HL-60 (cell line): ENCODE data around the gene OR10H2.

ENCODE experiments used
- DNase-seq, 2 experiments: peaks; one replicate each; pipeline ENCODE4 v3.0.0-alpha.2; 2010 to 2020; ENCODE audit warnings: low read depth in 1 of 2, low spot score in 1 of 2
- H3K27ac ChIP-seq: fragments of 250-450 bp; sonication (Bioruptor Pico); replicated peaks from 2 replicates; pipeline ENCODE4 v1.5.1; 2020; ENCODE audit warnings: mild to moderate bottlenecking, moderate library complexity
- H3K27me3 ChIP-seq: fragments of 250-450 bp; sonication (Bioruptor Pico); 2 replicates; pipeline ENCODE4 v1.5.1; 2021; ENCODE audit warnings: mild to moderate bottlenecking, moderate library complexity; ENCODE audit not compliant: insufficient read depth, poor library complexity, severe bottlenecking
- H3K4me3 ChIP-seq: replicated peaks from 2 replicates; pipeline ENCODE4 v1.5.1; 2011; ENCODE audit warnings: mild to moderate bottlenecking, control low read depth, low read length; ENCODE audit not compliant: insufficient read depth
- GABPA ChIP-seq: IDR thresholded peaks from 2 replicates; pipeline ENCODE4 v1.6.1; 2012; ENCODE audit warnings: low read depth
- POLR2AphosphoS5 ChIP-seq: IDR thresholded peaks from 2 replicates; pipeline ENCODE4 v1.6.1; 2012; ENCODE audit warnings: low read depth
- SPI1 ChIP-seq: IDR thresholded peaks from 2 replicates; pipeline ENCODE4 v1.6.1; 2012; ENCODE audit warnings: low read depth, mild to moderate bottlenecking, borderline replicate concordance
- TF ChIP-seq, protein P1 (sequence below): IDR thresholded peaks from one replicate; pipeline ENCODE4 v1.5.1; 2011; ENCODE audit warnings: low read length, control low read depth, inconsistent platforms; ENCODE audit not compliant: insufficient read depth
- TF ChIP-seq, protein P2 (sequence below): IDR thresholded peaks from 2 replicates; pipeline ENCODE4 v1.6.1; 2012; ENCODE audit warnings: low read depth; ENCODE audit not compliant: insufficient replicate concordance

Gene OR10H2

DNA sequence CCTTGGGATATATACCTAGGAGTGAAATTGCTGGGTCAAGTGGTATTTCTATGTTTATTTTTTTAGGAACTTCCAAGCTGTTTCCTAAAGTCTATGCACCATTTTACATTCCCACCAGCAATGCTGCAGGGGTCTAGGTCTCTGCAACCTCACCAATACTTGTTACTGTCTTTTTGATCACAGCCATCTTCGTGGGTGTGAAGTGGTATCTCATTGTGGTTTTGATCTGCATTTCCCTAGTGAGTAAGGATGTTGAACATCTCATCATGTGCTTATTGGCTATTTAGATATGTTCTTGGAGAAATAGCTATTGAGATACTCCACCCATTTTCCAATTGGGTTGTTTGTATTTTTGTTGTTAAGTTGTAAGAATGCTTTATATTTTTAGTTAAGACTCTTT is 2.7 kb downstream of the OR10H2 start:
- H3K27me3 ChIP-seq, result no peaks in the 10 kb centered on the region
- no peak for TF ChIP-seq GABPA
- no peak overlapping the region for H3K4me3 ChIP-seq
- DNase-seq, result no peak
- no peak overlapping the region for H3K27ac ChIP-seq

DNA sequence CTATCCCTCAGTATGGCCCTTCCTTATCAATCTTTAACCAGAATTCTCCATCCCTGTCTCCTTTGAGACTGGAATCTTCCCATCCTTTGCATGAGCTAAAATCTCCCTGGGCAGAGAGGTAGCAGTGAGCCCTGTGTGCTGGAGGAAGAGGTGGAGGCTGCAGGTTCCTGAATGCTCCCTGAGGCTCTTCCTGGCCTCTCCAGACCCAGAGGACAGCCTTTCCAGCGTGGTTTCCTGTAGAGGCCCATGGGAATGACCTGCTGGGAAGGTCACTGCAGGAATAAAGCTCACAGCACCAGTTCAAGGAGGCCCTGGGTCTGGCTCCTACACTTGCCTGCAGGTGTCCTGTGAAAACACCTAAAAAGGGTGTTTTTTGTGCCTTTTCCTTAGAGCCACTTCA is 4.6 kb downstream of the OR10H2 start:
- no peak for TF ChIP-seq SPI1
- TF ChIP-seq, protein P1, sequence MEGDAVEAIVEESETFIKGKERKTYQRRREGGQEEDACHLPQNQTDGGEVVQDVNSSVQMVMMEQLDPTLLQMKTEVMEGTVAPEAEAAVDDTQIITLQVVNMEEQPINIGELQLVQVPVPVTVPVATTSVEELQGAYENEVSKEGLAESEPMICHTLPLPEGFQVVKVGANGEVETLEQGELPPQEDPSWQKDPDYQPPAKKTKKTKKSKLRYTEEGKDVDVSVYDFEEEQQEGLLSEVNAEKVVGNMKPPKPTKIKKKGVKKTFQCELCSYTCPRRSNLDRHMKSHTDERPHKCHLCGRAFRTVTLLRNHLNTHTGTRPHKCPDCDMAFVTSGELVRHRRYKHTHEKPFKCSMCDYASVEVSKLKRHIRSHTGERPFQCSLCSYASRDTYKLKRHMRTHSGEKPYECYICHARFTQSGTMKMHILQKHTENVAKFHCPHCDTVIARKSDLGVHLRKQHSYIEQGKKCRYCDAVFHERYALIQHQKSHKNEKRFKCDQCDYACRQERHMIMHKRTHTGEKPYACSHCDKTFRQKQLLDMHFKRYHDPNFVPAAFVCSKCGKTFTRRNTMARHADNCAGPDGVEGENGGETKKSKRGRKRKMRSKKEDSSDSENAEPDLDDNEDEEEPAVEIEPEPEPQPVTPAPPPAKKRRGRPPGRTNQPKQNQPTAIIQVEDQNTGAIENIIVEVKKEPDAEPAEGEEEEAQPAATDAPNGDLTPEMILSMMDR, result no peak
- TF ChIP-seq, protein P2, sequence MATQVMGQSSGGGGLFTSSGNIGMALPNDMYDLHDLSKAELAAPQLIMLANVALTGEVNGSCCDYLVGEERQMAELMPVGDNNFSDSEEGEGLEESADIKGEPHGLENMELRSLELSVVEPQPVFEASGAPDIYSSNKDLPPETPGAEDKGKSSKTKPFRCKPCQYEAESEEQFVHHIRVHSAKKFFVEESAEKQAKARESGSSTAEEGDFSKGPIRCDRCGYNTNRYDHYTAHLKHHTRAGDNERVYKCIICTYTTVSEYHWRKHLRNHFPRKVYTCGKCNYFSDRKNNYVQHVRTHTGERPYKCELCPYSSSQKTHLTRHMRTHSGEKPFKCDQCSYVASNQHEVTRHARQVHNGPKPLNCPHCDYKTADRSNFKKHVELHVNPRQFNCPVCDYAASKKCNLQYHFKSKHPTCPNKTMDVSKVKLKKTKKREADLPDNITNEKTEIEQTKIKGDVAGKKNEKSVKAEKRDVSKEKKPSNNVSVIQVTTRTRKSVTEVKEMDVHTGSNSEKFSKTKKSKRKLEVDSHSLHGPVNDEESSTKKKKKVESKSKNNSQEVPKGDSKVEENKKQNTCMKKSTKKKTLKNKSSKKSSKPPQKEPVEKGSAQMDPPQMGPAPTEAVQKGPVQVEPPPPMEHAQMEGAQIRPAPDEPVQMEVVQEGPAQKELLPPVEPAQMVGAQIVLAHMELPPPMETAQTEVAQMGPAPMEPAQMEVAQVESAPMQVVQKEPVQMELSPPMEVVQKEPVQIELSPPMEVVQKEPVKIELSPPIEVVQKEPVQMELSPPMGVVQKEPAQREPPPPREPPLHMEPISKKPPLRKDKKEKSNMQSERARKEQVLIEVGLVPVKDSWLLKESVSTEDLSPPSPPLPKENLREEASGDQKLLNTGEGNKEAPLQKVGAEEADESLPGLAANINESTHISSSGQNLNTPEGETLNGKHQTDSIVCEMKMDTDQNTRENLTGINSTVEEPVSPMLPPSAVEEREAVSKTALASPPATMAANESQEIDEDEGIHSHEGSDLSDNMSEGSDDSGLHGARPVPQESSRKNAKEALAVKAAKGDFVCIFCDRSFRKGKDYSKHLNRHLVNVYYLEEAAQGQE, result no peak
- no peak for TF ChIP-seq GABPA
- TF ChIP-seq POLR2AphosphoS5, result no peak
- H3K4me3 ChIP-seq, result no peak overlapping the region
- H3K27ac ChIP-seq, result no peak overlapping the region
- no peak for DNase-seq
- no peaks in the 10 kb centered on the region for H3K27me3 ChIP-seq

DNA sequence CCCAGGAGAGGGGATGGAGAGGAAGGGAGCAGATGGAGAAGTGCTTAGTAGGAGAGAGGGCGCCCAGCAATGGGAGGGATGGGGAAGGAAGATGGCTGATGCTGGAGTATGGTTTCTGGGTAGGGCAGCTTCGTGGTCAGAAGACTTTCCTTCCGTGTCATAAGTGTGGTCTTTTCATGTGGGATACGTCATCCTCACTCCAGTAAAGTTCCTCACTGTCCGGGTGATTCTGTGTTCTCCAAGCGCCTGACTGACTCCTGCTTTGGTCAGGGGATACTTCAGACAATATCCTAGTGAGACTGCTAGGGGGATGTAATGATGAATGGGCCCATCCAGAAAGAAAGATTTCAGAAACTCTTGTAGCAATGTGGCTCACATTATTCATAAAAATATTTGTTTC is 6.1 kb downstream of the OR10H2 start:
- H3K27me3 ChIP-seq, result peaks cover 3% of the 10 kb centered on the region
- H3K4me3 ChIP-seq, result no peak overlapping the region
- DNase-seq, result no peak
- no peak overlapping the region for H3K27ac ChIP-seq
- TF ChIP-seq, protein P1, result no peak
- TF ChIP-seq SPI1, result no peak
- no peak for TF ChIP-seq GABPA
- TF ChIP-seq, protein P2, result no peak
- no peak for TF ChIP-seq POLR2AphosphoS5

DNA sequence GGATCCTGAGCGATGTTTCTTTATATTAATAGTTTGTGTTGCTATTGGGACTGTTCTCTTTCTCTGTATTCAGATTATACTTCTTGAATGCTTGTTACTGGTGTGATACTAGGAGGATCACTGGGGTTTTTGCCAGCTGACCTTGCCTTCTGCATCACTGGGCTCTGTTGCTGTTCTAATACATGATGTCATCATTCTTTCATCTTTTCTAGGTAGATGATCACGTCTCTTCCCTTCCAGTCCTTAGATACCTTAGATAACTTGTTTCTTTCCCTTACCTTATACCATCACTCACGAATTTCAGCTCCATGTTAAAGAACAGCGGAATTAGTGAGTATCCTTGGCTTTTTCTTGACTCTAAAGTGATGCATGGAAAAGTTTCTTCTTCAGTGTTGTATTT is 9.9 kb downstream of the OR10H2 start, which contains the start of gene OR10H3:
TSS of gene OR10H3 (plus strand) at position 264 of the 400 bp plus-strand sequence. CDS start 3,408 bp downstream, outside the sequence.
- no peak within 1 kb of the TSS for H3K4me3 ChIP-seq
- TF ChIP-seq POLR2AphosphoS5, result no peak
- no peak for TF ChIP-seq GABPA
- TF ChIP-seq, protein P1, result no peak
- TF ChIP-seq SPI1, result no peak
- TF ChIP-seq, protein P2, result no peak
- no peak for DNase-seq

More for the DNA sequence above, 9.9 kb downstream of the OR10H2 start, which contains the start of gene OR10H3:
- Histone ChIP-seq H3K27ac (no peak within 1 kb of the TSS), H3K27me3 (peaks cover 3% of the 10 kb centered on the region)
